Hepatocyte (in vitro differentiated cells): ENCODE data around the gene FAN1.

Experiments used
- CTCF ChIP-seq: fragments of 200-600 bp; sonication (generic); IDR thresholded peaks from 2 replicates; pipeline ENCODE4 v1.5.1; 2016; ENCODE audit warnings: antibody characterized with exemption, mild to moderate bottlenecking; ENCODE audit not compliant: poor library complexity
- EZH2 ChIP-seq: fragments of 200-600 bp; sonication (generic); IDR thresholded peaks from 2 replicates; pipeline ENCODE4 v1.6.1; 2016; ENCODE audit warnings: antibody characterized with exemption, mild to moderate bottlenecking, borderline replicate concordance
- EZH2phosphoT487 ChIP-seq: fragments of 200-600 bp; sonication (generic); IDR thresholded peaks from one replicate; pipeline ENCODE4 v1.6.1; 2018; ENCODE audit warnings: antibody characterized with exemption, mild to moderate bottlenecking, low read depth, moderate library complexity; ENCODE audit not compliant: unreplicated experiment, severe bottlenecking

GRCh38 chr15:30927148-30927761, 23.5 kb downstream of the FAN1 start:
- no peak for TF ChIP-seq CTCF
- TF ChIP-seq EZH2phosphoT487: no peak
- TF ChIP-seq EZH2: no peak
